Measurements from ENCODE around the gene RPS27. TPM values are rescaled to one million over a fixed set of nuclear protein-coding genes. Genes with fewer than 3 reads are reported as not detected.
A peak's percentile ranks its signal among the peaks of the same experiment; 100 is the strongest.

Gene RPS27
- total RNA-seq, 1 donor from 2014 or later: 3,415 TPM

DNA sequence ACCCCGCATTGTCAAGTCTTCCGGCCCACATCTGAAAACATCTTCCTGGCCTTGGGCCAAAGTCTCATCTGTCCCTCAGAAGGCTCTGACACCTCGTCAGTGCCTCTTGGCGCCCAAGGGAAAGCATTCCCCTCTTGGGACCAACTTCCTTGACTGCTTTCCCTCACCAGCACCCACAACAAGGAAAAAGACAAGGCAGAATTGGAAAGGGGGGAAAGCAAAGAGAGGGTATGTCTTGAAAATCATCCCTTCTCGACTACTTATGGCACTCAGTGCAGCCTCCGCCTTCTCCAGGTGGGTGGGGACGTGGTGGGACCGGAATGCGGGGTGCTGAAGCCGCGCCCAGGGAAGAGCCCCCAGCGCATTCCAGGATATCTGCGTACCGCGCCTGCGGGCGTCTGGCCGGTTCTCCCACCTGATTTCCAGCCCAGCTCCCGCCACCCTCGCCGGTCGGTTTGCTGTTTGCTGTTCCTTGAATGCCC is 26.7 kb upstream of the RPS27 start:
- Histone ChIP-seq H3K4me3 (peak overlapping the region; percentile 63), H3K9me3 (ENCODE audit: low read depth) (no peaks in the 10 kb centered on the region), H3K27ac (peak overlapping the region; percentile 94), H3F3A (ENCODE audit: low read depth) (peaks cover 55% of the 10 kb centered on the region), H3K4me2 (peak overlapping the region; percentile 91), H3K79me2 (ENCODE audit: low read depth) (peaks cover 67% of the 10 kb centered on the region), H4K20me1 (ENCODE audit: low read depth) (peaks cover 7% of the 10 kb centered on the region), H3K9ac (peak overlapping the region; percentile 17), H3K36me3 (no peaks in the 10 kb centered on the region), H3K27me3 (no peaks in the 10 kb centered on the region), H3K4me1 (peaks cover 33% of the 10 kb centered on the region), H2AFZ (replicated peaks) (peak overlapping the region; percentile 19)
- Mint-ChIP-seq H3K9me3 (no peaks in the 10 kb centered on the region), H3K36me3 (peaks cover 19% of the 10 kb centered on the region), H3K4me3 (peak overlapping the region; percentile 88), H3K27me3 (ENCODE audit: insufficient read depth, low read depth) (peaks cover 7% of the 10 kb centered on the region), H3K27ac (peak overlapping the region; percentile 97), H3K4me1 (peaks cover 66% of the 10 kb centered on the region)
- TF ChIP-seq EZH2phosphoT487 (IDR thresholded peaks at IDR 0.05) (no peak), EZH2 (IDR thresholded peaks at IDR 0.05) (no peak)
- TF ChIP-seq, protein P1, sequence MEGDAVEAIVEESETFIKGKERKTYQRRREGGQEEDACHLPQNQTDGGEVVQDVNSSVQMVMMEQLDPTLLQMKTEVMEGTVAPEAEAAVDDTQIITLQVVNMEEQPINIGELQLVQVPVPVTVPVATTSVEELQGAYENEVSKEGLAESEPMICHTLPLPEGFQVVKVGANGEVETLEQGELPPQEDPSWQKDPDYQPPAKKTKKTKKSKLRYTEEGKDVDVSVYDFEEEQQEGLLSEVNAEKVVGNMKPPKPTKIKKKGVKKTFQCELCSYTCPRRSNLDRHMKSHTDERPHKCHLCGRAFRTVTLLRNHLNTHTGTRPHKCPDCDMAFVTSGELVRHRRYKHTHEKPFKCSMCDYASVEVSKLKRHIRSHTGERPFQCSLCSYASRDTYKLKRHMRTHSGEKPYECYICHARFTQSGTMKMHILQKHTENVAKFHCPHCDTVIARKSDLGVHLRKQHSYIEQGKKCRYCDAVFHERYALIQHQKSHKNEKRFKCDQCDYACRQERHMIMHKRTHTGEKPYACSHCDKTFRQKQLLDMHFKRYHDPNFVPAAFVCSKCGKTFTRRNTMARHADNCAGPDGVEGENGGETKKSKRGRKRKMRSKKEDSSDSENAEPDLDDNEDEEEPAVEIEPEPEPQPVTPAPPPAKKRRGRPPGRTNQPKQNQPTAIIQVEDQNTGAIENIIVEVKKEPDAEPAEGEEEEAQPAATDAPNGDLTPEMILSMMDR (IDR thresholded peaks at IDR 0.05): no peak
- DNase-seq (ENCODE audit: low spot score): peak; percentile 85

DNA sequence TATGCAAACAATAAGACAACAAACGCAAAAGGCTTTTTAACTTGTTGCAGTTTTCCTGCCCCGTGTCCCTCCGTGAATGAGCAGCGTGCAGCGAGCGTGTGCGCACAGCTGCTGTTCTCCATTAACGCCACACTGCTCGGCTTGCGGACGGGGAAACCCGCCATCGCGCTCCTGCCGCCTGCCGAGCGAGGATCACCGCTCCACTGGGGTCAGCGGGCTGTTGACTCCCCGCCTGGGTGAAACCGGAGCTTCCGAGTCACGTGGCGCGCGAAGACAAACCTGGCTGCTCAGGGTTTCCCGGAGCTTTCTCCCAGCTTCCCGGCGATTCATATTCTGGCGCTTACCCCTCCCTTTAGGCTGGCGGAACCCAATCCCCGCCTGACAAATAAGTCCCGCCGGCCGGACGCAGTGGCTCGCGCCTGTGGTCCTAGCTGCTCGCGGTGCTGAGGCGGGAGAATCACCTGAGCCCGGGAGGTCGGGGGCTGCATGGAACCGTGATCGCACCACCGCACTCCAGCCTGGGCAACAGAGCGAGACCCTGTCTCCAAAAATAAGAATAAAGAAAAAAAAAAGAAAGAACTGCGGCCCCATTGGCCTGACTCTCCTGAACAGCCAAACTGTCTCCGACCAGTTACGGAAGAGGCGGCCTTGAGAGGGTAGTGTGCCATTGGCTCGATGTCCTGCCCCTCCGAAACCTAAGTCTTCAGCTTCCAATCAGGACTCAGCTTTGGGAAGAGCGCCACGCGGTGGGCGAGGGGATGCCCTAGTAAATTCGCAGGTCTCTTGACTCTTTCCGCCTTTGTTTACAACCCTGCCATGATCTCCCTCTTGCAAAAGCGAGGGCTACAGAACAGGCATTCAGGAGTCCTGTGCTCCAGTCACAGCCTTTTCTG is 23.2 kb upstream of the RPS27 start, which contains the start of gene CREB3L4:
Gene CREB3L4, plus strand, starts transcription at position 796 of the 893 bp plus-strand sequence. CDS start 624 bp downstream, outside the sequence.
- Histone ChIP-seq H3K9ac (peak within 1 kb of the TSS; percentile 47), H3K4me3 (peak within 1 kb of the TSS; percentile 64), H2AFZ (replicated peaks) (peak within 1 kb of the TSS; percentile 77), H3K4me2 (peak within 1 kb of the TSS; percentile 98), H3K27me3 (no peaks in the 10 kb centered on the region), H4K20me1 (ENCODE audit: low read depth) (no peaks in the 10 kb centered on the region), H3K4me1 (peaks cover 24% of the 10 kb centered on the region), H3K27ac (peak within 1 kb of the TSS; percentile 94), H3K9me3 (ENCODE audit: low read depth) (no peaks in the 10 kb centered on the region), H3K36me3 (no peaks in the 10 kb centered on the region), H3F3A (ENCODE audit: low read depth) (peaks cover 48% of the 10 kb centered on the region), H3K79me2 (ENCODE audit: low read depth) (peaks cover 53% of the 10 kb centered on the region)
- H3K27me3 Mint-ChIP-seq (ENCODE audit: insufficient read depth, low read depth): no peaks in the 10 kb centered on the region
- H3K27ac Mint-ChIP-seq: peak within 1 kb of the TSS; percentile 99
- peaks cover 55% of the 10 kb centered on the region for H3K4me1 Mint-ChIP-seq
- peak within 1 kb of the TSS; percentile 96 for H3K4me3 Mint-ChIP-seq
- DNase-seq (ENCODE audit: low spot score): peak; percentile 97
- H3K9me3 Mint-ChIP-seq: no peaks in the 10 kb centered on the region
- TF ChIP-seq, protein P1 (IDR thresholded peaks at IDR 0.05): peak; percentile 55
- TF ChIP-seq EZH2 (IDR thresholded peaks at IDR 0.05) (no peak), EZH2phosphoT487 (IDR thresholded peaks at IDR 0.05) (no peak)
- H3K36me3 Mint-ChIP-seq: peaks cover 10% of the 10 kb centered on the region

DNA sequence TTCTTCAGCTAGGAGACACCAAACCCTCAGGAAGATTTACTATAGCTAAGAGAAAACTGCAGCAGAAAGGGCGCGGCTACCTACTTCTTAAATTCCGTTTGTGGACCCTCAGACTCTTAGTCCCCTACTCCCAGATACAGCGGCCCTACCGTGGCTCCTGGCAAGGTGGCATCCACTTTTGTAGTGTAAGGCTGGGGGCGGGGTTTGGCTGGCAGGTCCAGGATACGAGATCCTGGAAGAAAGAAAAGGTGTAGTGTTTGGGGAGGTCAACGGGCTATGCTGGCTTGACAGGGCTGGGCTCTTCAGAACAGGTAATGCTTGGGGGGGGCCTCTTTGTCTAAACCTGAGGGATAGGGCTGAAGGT is 22.6 kb upstream of the RPS27 start:
- Mint-ChIP-seq H3K4me1 (peaks cover 49% of the 10 kb centered on the region), H3K9me3 (no peaks in the 10 kb centered on the region), H3K27me3 (ENCODE audit: insufficient read depth, low read depth) (no peaks in the 10 kb centered on the region), H3K27ac (peak overlapping the region; percentile 99), H3K4me3 (peak overlapping the region; percentile 96), H3K36me3 (peaks cover 15% of the 10 kb centered on the region)
- peak overlapping the region; percentile 31 for H3K9ac ChIP-seq
- H3K4me2 ChIP-seq: peak overlapping the region; percentile 98
- H3K36me3 ChIP-seq: no peaks in the 10 kb centered on the region
- H3K27me3 ChIP-seq: no peaks in the 10 kb centered on the region
- no peaks in the 10 kb centered on the region for H3K9me3 ChIP-seq (ENCODE audit: low read depth)
- H3K79me2 ChIP-seq (ENCODE audit: low read depth): peaks cover 46% of the 10 kb centered on the region
- no peaks in the 10 kb centered on the region for H4K20me1 ChIP-seq (ENCODE audit: low read depth)
- peak overlapping the region; percentile 8 for H2AFZ ChIP-seq (replicated peaks)
- H3K4me1 ChIP-seq: peaks cover 24% of the 10 kb centered on the region
- H3K27ac ChIP-seq: peak overlapping the region; percentile 76
- peak overlapping the region; percentile 64 for H3K4me3 ChIP-seq
- TF ChIP-seq, protein P1 (IDR thresholded peaks at IDR 0.05): no peak
- TF ChIP-seq EZH2 (IDR thresholded peaks at IDR 0.05) (no peak), EZH2phosphoT487 (IDR thresholded peaks at IDR 0.05) (no peak)
- no peak for DNase-seq (ENCODE audit: low spot score)
- H3F3A ChIP-seq (ENCODE audit: low read depth): peaks cover 48% of the 10 kb centered on the region

Measured in neural progenitor cell (in vitro differentiated cells).